SU-DHL-6 (cell line): ENCODE data around the gene L3MBTL4.

Experiments
- H2AFZ ChIP-seq: fragments of 200-600 bp; sonication (generic); 2 replicates; pipeline ENCODE4 v1.6.1; 2014; ENCODE audit warnings: low read depth, mild to moderate bottlenecking, moderate library complexity, mixed read lengths, antibody characterized with exemption, low read length; ENCODE audit not compliant: severe bottlenecking
- H3F3A ChIP-seq: fragments of 200-600 bp; shearing (Covaris generic); 2 replicates; pipeline ENCODE4 v1.6.0; 2016; ENCODE audit warnings: antibody characterized with exemption, mild to moderate bottlenecking; ENCODE audit not compliant: insufficient read depth
- H3K27ac ChIP-seq: fragments of 200-600 bp; sonication (generic); 2 replicates; pipeline ENCODE4 v1.5.1; 2016; ENCODE audit warnings: low read depth, mild to moderate bottlenecking, low read length, moderate library complexity, mixed read lengths
- H3K27me3 ChIP-seq: fragments of 200-600 bp; sonication (generic), shearing (Covaris generic); 2 replicates; pipeline ENCODE4 v1.6.0; 2014; ENCODE audit warnings: mild to moderate bottlenecking, low read length
- H3K36me3 ChIP-seq: fragments of 200-600 bp; sonication (generic); 2 replicates; pipeline ENCODE4 v1.6.1; 2014; ENCODE audit warnings: mild to moderate bottlenecking, low read length, mixed read lengths
- H3K4me2 ChIP-seq: fragments of 300-600, 200-600 bp; shearing (Covaris generic), sonication (generic); 2 replicates; pipeline ENCODE4 v1.6.0; 2014; ENCODE audit warnings: low read length, low read depth, mild to moderate bottlenecking; ENCODE audit not compliant: poor library complexity, severe bottlenecking
- H3K4me3 ChIP-seq: fragments of 200-600 bp; sonication (generic); 2 replicates; pipeline ENCODE4 v1.5.1; 2014; ENCODE audit warnings: antibody characterized with exemption, low read length, mild to moderate bottlenecking, mixed read lengths; ENCODE audit not compliant: insufficient read depth, poor library complexity, severe bottlenecking
- H3K79me2 ChIP-seq: fragments of 200-600 bp; sonication (generic); 2 replicates; pipeline ENCODE4 v1.6.1; 2014; ENCODE audit warnings: mild to moderate bottlenecking, low read length, moderate library complexity; ENCODE audit not compliant: insufficient read depth
- H3K9ac ChIP-seq: fragments of 200-600 bp; sonication (generic); 2 replicates; pipeline ENCODE4 v1.7.0; 2014; ENCODE audit warnings: mild to moderate bottlenecking, low read length
- H3K9me2 ChIP-seq: fragments of 200-600 bp; sonication (generic); replicated peaks from 2 replicates; pipeline ENCODE4 v1.6.1; 2014; ENCODE audit warnings: low read length; ENCODE audit not compliant: insufficient read depth
- H3K9me3 ChIP-seq: fragments of 200-600 bp; sonication (generic); 2 replicates; pipeline ENCODE4 v1.6.1; 2014; ENCODE audit warnings: low read length, mixed read lengths; ENCODE audit not compliant: insufficient read depth
- H4K20me1 ChIP-seq: fragments of 200-600 bp; sonication (generic); 2 replicates; pipeline ENCODE4 v1.6.1; 2014; ENCODE audit warnings: low read depth, mild to moderate bottlenecking, antibody characterized with exemption, low read length, moderate library complexity, mixed read lengths
- EZH2phosphoT487 ChIP-seq: fragments of 200-600 bp; sonication (generic), shearing (Covaris generic); conservative IDR thresholded peaks from 2 replicates; pipeline ENCODE4 v1.6.1; 2018; ENCODE audit warnings: mild to moderate bottlenecking, antibody characterized with exemption, low read length, moderate library complexity, mixed read lengths
- TF ChIP-seq, protein P1 (sequence below): fragments of 200-600 bp; sonication (generic); IDR thresholded peaks from one replicate; pipeline ENCODE4 v1.5.1; 2017; ENCODE audit warnings: antibody characterized with exemption, mild to moderate bottlenecking, low read length, moderate library complexity; ENCODE audit not compliant: insufficient read depth, poor library complexity, severe bottlenecking

L3MBTL4 gene

DNA sequence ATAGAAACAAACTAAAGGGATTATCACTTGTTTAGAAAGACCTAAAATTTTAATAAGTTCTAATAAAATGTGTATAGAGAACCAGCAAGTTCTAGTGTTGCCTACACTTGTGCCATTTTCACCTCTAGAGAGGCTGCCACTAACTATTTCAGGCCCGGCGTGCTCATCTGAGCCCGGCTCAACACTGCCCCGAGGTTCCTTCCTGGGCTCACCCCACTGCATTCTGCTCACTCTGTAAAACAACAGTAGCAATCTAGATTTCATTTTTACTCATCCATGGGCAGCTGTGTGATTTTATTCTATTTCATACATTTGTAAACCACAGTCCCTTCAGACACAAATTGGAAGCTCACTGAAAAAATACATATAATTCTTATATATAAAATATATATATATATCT, 253.2 kb downstream of the L3MBTL4 start:
- no peaks in the 10 kb centered on the region for H3K36me3 ChIP-seq
- TF ChIP-seq EZH2phosphoT487, result no peak
- TF ChIP-seq, protein P1, sequence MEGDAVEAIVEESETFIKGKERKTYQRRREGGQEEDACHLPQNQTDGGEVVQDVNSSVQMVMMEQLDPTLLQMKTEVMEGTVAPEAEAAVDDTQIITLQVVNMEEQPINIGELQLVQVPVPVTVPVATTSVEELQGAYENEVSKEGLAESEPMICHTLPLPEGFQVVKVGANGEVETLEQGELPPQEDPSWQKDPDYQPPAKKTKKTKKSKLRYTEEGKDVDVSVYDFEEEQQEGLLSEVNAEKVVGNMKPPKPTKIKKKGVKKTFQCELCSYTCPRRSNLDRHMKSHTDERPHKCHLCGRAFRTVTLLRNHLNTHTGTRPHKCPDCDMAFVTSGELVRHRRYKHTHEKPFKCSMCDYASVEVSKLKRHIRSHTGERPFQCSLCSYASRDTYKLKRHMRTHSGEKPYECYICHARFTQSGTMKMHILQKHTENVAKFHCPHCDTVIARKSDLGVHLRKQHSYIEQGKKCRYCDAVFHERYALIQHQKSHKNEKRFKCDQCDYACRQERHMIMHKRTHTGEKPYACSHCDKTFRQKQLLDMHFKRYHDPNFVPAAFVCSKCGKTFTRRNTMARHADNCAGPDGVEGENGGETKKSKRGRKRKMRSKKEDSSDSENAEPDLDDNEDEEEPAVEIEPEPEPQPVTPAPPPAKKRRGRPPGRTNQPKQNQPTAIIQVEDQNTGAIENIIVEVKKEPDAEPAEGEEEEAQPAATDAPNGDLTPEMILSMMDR, result no peak
- H3K4me2 ChIP-seq, result no peak overlapping the region
- no peaks in the 10 kb centered on the region for H3K79me2 ChIP-seq
- no peak overlapping the region for H2AFZ ChIP-seq
- H3K27me3 ChIP-seq, result no peaks in the 10 kb centered on the region
- H3K9me2 ChIP-seq, result no peaks in the 10 kb centered on the region
- H3K9me3 ChIP-seq, result no peaks in the 10 kb centered on the region
- H3F3A ChIP-seq, result no peaks in the 10 kb centered on the region
- no peak overlapping the region for H3K4me3 ChIP-seq
- H3K9ac ChIP-seq, result no peak overlapping the region
- no peaks in the 10 kb centered on the region for H4K20me1 ChIP-seq
- H3K27ac ChIP-seq, result no peak overlapping the region

DNA sequence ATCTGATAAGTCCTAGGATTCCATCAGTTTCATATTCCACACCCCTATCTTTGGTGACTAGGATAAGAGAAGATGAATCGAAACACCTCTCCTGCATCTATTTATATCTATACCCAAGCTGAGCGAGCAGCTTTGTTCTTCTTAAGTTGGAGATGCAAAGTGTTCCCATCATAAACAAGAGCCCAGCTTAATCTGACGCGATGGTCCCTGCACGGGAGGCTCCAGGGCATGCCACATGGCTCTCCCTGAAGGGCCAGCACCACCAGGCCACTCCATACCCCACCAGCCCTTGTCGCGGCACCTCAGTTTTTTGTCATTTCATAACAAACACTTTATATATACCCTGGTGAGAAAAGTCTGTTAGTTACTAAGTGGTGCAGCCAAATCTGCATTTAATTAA, 255.3 kb downstream of the L3MBTL4 start:
- Histone ChIP-seq H3K4me2 (no peak overlapping the region), H3K4me3 (no peak overlapping the region), H3K27me3 (no peaks in the 10 kb centered on the region), H3K9ac (no peak overlapping the region), H3K36me3 (no peaks in the 10 kb centered on the region), H3K79me2 (no peaks in the 10 kb centered on the region), H3K9me3 (no peaks in the 10 kb centered on the region), H3K27ac (no peak overlapping the region), H2AFZ (no peak overlapping the region), H3K9me2 (no peaks in the 10 kb centered on the region), H3F3A (no peaks in the 10 kb centered on the region), H4K20me1 (no peaks in the 10 kb centered on the region)
- TF ChIP-seq, protein P1, result no peak
- no peak for TF ChIP-seq EZH2phosphoT487

DNA sequence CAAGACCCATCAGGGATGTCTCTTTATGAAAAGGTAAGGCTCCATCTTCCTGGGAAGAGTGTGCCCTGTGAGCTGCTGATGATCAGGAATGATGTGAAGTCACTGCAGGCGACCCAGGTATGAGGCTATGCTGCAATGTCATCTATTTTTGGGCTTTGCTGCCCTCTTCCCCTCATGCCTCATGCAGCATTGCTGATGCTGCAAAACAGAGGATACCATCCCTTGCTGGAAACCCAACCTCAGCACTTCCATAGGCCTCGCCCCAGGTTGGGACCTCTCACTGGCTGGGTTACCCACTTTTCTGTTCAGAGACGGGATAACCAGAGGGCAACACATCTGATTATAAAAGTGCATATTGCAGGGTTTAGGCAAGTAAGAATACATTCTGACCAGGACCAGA, 255.8 kb downstream of the L3MBTL4 start:
- Histone ChIP-seq H3K27me3 (no peaks in the 10 kb centered on the region), H3F3A (no peaks in the 10 kb centered on the region), H2AFZ (no peak overlapping the region), H3K27ac (no peak overlapping the region), H3K9me2 (no peaks in the 10 kb centered on the region), H3K4me2 (no peak overlapping the region), H3K79me2 (no peaks in the 10 kb centered on the region), H3K9ac (no peak overlapping the region), H4K20me1 (no peaks in the 10 kb centered on the region), H3K36me3 (no peaks in the 10 kb centered on the region), H3K4me3 (no peak overlapping the region), H3K9me3 (no peaks in the 10 kb centered on the region)
- TF ChIP-seq, protein P1, result no peak
- TF ChIP-seq EZH2phosphoT487, result no peak

DNA sequence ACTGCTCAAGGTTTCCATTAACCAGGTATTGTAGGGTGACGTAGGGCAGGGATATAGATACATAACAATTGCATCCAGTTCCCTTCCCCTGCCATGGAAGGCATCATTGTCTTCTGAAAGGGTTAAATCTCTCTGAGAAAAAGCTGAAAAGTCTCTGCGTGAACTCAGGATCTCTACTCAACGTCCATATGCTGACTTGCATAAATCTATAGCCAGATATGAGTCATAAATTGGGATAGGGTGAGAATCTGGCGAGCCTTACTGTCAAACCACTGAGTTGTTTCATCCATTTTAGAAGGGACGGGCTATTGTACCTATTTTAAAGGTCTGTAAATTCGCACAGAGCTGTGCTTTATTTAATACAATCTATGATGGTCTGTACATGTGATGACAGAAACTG, 258.3 kb downstream of the L3MBTL4 start:
- Histone ChIP-seq H3F3A (no peaks in the 10 kb centered on the region), H4K20me1 (no peaks in the 10 kb centered on the region), H3K9me2 (no peaks in the 10 kb centered on the region), H3K36me3 (no peaks in the 10 kb centered on the region), H3K9ac (no peak overlapping the region), H3K4me2 (no peak overlapping the region), H3K27ac (no peak overlapping the region), H3K9me3 (no peaks in the 10 kb centered on the region), H2AFZ (no peak overlapping the region), H3K4me3 (no peak overlapping the region), H3K79me2 (no peaks in the 10 kb centered on the region), H3K27me3 (no peaks in the 10 kb centered on the region)
- TF ChIP-seq EZH2phosphoT487, result no peak
- TF ChIP-seq, protein P1, result no peak
